Measurements from ENCODE around the gene HAPLN2. TPM values are rescaled to one million over a fixed set of nuclear protein-coding genes. Genes with fewer than 3 reads are reported as not detected.

HAPLN2 gene
- total RNA-seq, 1 experiment from 2014 or later, result not detected

DNA sequence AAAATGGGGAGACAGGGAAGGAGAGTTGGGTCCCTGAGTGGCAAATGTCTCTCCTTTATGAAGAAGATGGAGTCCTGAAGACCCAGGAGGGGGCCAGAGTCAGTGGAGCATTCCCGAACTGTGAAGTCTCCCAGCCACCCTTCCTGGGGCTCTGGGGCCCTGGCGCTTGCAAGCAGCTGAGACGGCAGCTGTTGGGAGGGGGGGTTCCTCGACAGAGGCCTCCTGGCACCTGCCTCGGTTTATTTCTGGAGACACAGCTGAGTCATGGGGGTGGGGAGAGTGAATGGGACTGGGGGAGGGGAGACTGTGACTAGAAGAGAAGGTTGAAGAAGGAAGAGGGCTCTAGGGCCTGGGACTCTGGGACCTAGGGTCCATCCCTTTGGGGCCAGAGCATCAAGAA, 44.0 kb downstream of the HAPLN2 start:
- CTCF ChIA-PET, result no interaction called here
- no peak for DNase-seq
- H3K27me3 Mint-ChIP-seq (ENCODE audit: unreplicated experiment), result no peaks in the 10 kb centered on the region
- no TSS peak for BruUV-seq (replicated peaks)
- H3K27ac Mint-ChIP-seq (ENCODE audit: unreplicated experiment), result peak overlapping the region; percentile 2
- TF ChIP-seq, protein P1, sequence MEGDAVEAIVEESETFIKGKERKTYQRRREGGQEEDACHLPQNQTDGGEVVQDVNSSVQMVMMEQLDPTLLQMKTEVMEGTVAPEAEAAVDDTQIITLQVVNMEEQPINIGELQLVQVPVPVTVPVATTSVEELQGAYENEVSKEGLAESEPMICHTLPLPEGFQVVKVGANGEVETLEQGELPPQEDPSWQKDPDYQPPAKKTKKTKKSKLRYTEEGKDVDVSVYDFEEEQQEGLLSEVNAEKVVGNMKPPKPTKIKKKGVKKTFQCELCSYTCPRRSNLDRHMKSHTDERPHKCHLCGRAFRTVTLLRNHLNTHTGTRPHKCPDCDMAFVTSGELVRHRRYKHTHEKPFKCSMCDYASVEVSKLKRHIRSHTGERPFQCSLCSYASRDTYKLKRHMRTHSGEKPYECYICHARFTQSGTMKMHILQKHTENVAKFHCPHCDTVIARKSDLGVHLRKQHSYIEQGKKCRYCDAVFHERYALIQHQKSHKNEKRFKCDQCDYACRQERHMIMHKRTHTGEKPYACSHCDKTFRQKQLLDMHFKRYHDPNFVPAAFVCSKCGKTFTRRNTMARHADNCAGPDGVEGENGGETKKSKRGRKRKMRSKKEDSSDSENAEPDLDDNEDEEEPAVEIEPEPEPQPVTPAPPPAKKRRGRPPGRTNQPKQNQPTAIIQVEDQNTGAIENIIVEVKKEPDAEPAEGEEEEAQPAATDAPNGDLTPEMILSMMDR (IDR thresholded peaks at IDR 0.05; ENCODE audit: unreplicated experiment), result no peak
- H3K4me3 Mint-ChIP-seq (ENCODE audit: low read depth, unreplicated experiment), result no peak overlapping the region
- H3K9me3 Mint-ChIP-seq (ENCODE audit: low read depth, unreplicated experiment), result no peaks in the 10 kb centered on the region
- H3K4me1 Mint-ChIP-seq (ENCODE audit: low read depth, unreplicated experiment), result peaks cover 81% of the 10 kb centered on the region
- intact Hi-C loops (cut with micrococcal nuclease; ENCODE audit: unreplicated experiment), result no loop called here
- peaks cover 34% of the 10 kb centered on the region for H3K36me3 Mint-ChIP-seq (ENCODE audit: insufficient read depth, unreplicated experiment)

DNA sequence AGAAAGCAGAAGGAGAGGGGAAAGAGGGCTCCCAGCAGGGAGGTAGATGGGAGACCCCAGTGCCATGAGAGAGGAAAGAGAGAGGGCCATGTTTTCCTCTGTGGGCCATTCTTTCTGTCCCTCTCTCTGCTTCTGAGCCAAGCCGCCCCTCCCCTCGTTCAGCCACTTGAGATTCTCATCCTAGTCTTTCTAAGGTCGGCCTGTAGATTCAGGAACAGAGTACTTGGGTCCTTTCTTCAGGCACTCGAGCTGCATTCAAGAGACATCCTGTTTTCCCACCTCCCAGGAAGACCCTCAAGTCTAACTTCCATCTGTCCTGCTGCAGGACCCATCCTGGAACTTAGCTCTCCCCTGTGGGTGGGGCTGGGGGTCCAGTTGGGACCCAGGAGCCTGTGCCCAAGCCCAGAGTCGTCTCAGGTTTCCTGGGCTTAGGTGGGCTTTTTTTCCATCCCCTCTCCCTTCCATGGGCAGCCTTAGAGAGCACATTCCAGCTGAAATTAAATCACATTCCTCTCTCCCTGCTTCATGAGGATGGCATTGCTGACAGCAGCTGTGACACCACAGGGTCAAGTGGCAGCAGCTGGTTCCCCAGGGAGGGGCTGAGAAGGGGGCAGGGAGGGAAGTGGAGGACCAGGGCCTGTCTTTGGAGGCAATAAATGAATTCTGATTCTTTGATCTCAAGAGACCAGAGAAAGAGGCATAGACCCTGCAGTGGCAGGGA, 45.0 kb downstream of the HAPLN2 start:
- BruUV-seq (replicated peaks), result no TSS peak
- intact Hi-C loops (cut with micrococcal nuclease; ENCODE audit: unreplicated experiment), result no loop called here
- Mint-ChIP-seq H3K4me1 (ENCODE audit: low read depth, unreplicated experiment) (peaks cover 73% of the 10 kb centered on the region), H3K27me3 (ENCODE audit: unreplicated experiment) (no peaks in the 10 kb centered on the region), H3K9me3 (ENCODE audit: low read depth, unreplicated experiment) (no peaks in the 10 kb centered on the region), H3K36me3 (ENCODE audit: insufficient read depth, unreplicated experiment) (peaks cover 30% of the 10 kb centered on the region), H3K4me3 (ENCODE audit: low read depth, unreplicated experiment) (no peak overlapping the region), H3K27ac (ENCODE audit: unreplicated experiment) (no peak overlapping the region)
- TF ChIP-seq, protein P1 (IDR thresholded peaks at IDR 0.05; ENCODE audit: unreplicated experiment), result no peak
- CTCF ChIA-PET, result interaction anchor here (0.7 to 2.5 kb wide), 3 partner anchors 12 to 40 kb away, joined by 4 to 12 read pairs (median 5); partner anchors contain the start of gene NES
- no peak for DNase-seq

DNA sequence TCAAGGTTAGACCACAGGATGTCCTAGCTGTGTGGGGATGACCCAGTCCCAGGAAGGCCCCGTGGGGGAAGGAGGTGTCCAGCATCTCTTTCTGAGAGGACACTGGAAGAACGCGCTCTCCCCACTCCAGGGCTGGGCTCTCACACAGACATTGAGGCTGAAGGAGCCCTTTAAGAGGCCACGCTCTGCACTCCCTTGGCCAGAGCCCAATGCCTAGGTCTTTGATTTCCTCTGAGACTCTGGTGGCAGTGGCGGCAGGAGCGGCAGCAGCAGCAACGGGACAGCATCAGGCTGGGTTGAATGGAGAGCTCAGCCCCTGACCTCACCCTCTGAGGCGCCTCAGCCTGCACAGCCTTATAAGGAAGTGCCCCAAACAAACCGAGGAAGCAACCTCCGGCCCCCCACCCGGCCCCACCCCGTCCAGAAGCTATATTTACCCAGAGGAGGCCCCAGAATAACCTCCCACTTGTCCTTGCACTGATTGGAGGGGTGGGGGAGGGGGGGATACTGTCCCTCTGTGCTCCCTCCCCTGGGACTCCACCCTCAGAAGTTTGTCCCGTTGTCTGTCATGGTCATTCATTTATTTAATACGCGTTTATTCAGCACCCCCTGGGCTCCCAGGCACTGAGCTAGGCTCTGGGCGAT, 45.7 kb downstream of the HAPLN2 start:
- CTCF ChIA-PET, result interaction anchor here (0.7 to 2.5 kb wide), 4 partner anchors 12 to 44 kb away, joined by 3 to 12 read pairs (median 4); partner anchors contain the start of gene NES
- H3K27ac Mint-ChIP-seq (ENCODE audit: unreplicated experiment), result peak overlapping the region; percentile 6
- peak; percentile 49 for DNase-seq
- BruUV-seq (replicated peaks), result no TSS peak
- no peaks in the 10 kb centered on the region for H3K27me3 Mint-ChIP-seq (ENCODE audit: unreplicated experiment)
- peaks cover 24% of the 10 kb centered on the region for H3K36me3 Mint-ChIP-seq (ENCODE audit: insufficient read depth, unreplicated experiment)
- H3K4me3 Mint-ChIP-seq (ENCODE audit: low read depth, unreplicated experiment), result no peak overlapping the region
- peaks cover 66% of the 10 kb centered on the region for H3K4me1 Mint-ChIP-seq (ENCODE audit: low read depth, unreplicated experiment)
- intact Hi-C loops (cut with micrococcal nuclease; ENCODE audit: unreplicated experiment), result no loop called here
- no peaks in the 10 kb centered on the region for H3K9me3 Mint-ChIP-seq (ENCODE audit: low read depth, unreplicated experiment)
- TF ChIP-seq, protein P1 (IDR thresholded peaks at IDR 0.05; ENCODE audit: unreplicated experiment), result no peak

DNA sequence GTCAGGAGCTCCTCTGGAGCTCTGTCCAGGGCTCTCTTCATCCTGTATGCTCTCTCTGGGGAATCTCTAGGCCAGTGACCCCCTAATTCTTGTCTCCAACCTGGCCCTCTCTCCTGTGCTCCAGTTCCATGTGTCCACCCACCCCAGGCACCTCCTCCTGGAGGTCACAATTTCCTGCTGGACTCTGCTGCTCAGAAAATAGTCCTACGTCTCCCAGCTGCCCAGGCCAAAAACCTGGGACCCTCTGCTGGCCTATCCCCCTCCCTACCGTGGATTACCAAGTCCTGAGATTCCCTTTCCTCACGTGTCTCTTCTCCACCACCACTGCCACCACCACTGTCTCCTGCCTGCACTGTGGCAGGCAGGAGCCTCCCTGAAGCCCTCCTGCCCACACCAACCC, 46.3 kb downstream of the HAPLN2 start:
- Mint-ChIP-seq H3K4me1 (ENCODE audit: low read depth, unreplicated experiment) (peaks cover 60% of the 10 kb centered on the region), H3K27me3 (ENCODE audit: unreplicated experiment) (peaks cover 4% of the 10 kb centered on the region), H3K4me3 (ENCODE audit: low read depth, unreplicated experiment) (no peak overlapping the region), H3K9me3 (ENCODE audit: low read depth, unreplicated experiment) (no peaks in the 10 kb centered on the region), H3K36me3 (ENCODE audit: insufficient read depth, unreplicated experiment) (peaks cover 17% of the 10 kb centered on the region), H3K27ac (ENCODE audit: unreplicated experiment) (peak overlapping the region; percentile 6)
- intact Hi-C loops (cut with micrococcal nuclease; ENCODE audit: unreplicated experiment), result no loop called here
- BruUV-seq (replicated peaks), result no TSS peak
- TF ChIP-seq, protein P1 (IDR thresholded peaks at IDR 0.05; ENCODE audit: unreplicated experiment), result no peak
- CTCF ChIA-PET, result interaction anchor here (0.6 to 2.5 kb wide), 4 partner anchors 11 to 63 kb away, joined by 3 to 12 read pairs (median 4); partner anchors contain the start of genes METTL25B and NES
- no peak for DNase-seq

All from Calu3 (cell line).